ENCODE data around the gene EPB41L2.

The EPB41L2 gene

DNA sequence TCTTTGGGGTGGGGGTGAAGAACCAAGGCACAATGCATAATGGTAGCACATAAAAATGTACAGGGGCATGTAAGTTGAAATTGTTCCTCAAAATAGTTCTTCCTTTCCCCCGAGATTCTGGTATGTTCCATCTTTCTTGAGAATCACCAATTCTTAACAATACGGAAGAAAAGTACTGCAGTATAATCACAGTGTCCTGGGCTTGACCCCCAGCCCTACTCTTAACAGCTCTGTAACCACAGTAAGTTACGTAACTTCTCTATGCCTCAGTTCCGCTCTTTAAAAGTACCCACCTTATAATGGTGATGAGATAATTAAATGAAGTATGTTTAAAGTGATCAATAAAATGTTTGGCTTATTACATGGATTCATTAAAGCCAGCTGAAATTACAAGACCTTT, 131.4 kb downstream of the EPB41L2 start:
- DNase-seq (ENCODE audit: low spot score), result no peak
- TF ChIP-seq, protein P1, sequence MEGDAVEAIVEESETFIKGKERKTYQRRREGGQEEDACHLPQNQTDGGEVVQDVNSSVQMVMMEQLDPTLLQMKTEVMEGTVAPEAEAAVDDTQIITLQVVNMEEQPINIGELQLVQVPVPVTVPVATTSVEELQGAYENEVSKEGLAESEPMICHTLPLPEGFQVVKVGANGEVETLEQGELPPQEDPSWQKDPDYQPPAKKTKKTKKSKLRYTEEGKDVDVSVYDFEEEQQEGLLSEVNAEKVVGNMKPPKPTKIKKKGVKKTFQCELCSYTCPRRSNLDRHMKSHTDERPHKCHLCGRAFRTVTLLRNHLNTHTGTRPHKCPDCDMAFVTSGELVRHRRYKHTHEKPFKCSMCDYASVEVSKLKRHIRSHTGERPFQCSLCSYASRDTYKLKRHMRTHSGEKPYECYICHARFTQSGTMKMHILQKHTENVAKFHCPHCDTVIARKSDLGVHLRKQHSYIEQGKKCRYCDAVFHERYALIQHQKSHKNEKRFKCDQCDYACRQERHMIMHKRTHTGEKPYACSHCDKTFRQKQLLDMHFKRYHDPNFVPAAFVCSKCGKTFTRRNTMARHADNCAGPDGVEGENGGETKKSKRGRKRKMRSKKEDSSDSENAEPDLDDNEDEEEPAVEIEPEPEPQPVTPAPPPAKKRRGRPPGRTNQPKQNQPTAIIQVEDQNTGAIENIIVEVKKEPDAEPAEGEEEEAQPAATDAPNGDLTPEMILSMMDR (IDR thresholded peaks at IDR 0.05; ENCODE audit: extremely low read depth, missing control alignments), result no peak

GRCh38 chr6:130929036-130929678, 133.9 kb downstream of the EPB41L2 start:
- no peak for DNase-seq (ENCODE audit: low spot score)
- TF ChIP-seq, protein P1 (IDR thresholded peaks at IDR 0.05; ENCODE audit: extremely low read depth, missing control alignments), result no peak

DNA sequence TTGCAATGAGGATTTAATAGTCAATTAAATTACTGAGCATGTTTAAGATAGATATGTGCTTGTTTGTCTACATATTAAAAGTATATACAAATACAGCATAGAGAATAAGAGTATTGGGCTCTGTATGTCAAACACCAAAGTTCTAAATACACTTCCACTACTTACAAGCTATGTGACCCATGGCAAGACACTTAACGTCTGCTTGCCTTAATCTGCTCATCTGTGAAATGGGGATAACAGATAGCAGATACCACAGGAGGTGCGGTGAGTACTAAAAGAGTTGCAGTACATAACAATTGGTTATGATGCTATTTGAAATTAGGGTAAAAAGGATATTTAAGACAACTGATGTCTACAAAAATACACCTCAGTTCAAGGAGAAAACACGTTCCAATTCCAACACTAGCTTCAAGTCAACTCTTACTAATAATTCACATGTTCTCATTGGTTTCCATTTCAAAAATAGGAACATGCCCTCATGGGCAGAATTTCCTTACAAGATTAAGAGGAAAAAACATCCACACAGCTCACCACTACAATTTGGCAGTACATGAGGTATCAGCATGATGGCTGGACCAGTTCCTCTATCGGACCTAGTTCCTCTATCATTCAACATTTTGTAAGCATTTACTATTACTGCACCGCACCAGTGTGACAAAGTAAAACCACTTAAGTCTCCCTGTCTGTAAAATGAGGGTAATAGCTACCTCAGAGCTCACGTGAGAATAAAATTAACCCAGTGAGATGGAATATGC, 134.7 kb downstream of the EPB41L2 start:
- no peak for DNase-seq (ENCODE audit: low spot score)
- TF ChIP-seq, protein P1 (IDR thresholded peaks at IDR 0.05; ENCODE audit: extremely low read depth, missing control alignments), result no peak

DNA sequence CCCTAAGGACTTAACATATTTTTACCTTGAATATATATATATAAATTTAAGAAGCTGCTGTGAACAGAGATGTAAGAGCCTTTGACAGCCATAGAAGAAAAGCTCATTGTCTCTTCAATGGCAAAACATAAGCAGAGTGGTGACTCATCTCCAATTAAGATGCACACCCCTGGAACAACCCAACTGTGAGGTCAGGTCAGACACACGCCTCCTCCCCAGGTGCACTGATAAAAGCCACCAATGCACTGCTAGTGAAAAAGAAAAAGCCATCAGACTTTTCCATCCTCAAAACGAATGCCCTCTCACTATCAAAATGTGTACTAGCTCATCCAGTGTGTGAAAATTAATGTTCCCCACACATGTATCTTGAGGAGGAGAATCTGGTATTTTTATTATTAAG, 135.7 kb downstream of the EPB41L2 start:
- TF ChIP-seq, protein P1 (IDR thresholded peaks at IDR 0.05; ENCODE audit: extremely low read depth, missing control alignments), result no peak
- DNase-seq (ENCODE audit: low spot score), result no peak

DNA sequence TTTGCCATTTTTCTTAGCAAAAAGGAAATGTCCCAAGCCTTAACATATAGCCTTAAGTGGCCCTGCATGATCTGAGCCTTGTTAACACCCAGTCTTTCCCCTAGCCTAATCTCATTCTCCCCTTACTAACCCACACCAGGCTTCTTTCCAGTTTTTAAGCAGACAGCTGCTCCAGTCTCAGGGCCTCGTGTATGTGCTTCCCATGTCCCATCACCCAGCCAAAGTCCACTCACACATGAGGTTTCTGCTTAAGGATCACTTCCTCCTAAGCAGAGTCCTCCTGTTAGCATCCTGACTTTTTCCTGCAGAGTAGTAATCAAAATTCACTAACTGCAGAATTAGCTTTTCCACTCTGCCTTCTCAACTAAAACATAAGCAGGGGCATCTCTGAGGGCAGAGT, 139.7 kb downstream of the EPB41L2 start:
- TF ChIP-seq, protein P1 (IDR thresholded peaks at IDR 0.05; ENCODE audit: extremely low read depth, missing control alignments), result no peak
- no peak for DNase-seq (ENCODE audit: low spot score)

DNA sequence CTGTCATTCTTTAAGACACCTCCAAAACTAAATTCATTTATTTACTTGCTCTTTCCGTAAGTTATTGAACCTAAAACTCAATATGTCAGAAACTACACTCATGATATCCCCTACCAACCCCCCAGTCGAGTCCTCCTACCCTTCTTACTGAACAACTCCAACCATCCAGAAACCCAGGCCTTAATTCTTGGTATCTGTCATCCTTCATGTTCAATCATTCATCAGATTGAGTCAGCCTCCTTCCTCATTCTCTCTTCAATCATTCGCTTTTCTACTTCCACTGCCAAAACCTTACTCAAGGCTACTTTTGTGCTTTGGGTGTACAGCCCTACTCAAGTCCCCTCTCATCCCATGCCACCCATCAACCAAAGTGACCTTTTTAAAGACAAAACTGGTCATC, 140.1 kb downstream of the EPB41L2 start:
- DNase-seq (ENCODE audit: low spot score), result no peak
- TF ChIP-seq, protein P1 (IDR thresholded peaks at IDR 0.05; ENCODE audit: extremely low read depth, missing control alignments), result no peak

- no peak for DNase-seq (ENCODE audit: low spot score)
- TF ChIP-seq, protein P1 (IDR thresholded peaks at IDR 0.05; ENCODE audit: extremely low read depth, missing control alignments), result no peak
Measured at GRCh38 chr6:130920969-130921368, 142.1 kb downstream of the EPB41L2 start.

Data from GM20000 (cell line).